Right forelimb (tissue), 1 donor: ENCODE measurements around the gene AKAP13.
"Not testable (repeated sequence)": the region's sequence is repeated elsewhere in the genome, so short reads cannot be mapped to it uniquely, and the experiment has no call there.

ENCODE experiments used
- DNase-seq: peaks from one replicate; pipeline ENCODE4 v3.0.0-alpha.2; 2018

The AKAP13 gene

GRCh38 chr15:85414495-85414894 is 34.1 kb downstream of the AKAP13 start:
- DNase-seq: no peak

- no peak for DNase-seq
Measured at GRCh38 chr15:85414991-85415390, 34.6 kb downstream of the AKAP13 start.

GRCh38 chr15:85415783-85416182 is 35.4 kb downstream of the AKAP13 start:
- no peak for DNase-seq

GRCh38 chr15:85417276-85417675 is 36.9 kb downstream of the AKAP13 start:
- DNase-seq: no peak

- no peak for DNase-seq
Measured at GRCh38 chr15:85419161-85419560, 38.8 kb downstream of the AKAP13 start.

- DNase-seq: no peak
Measured at GRCh38 chr15:85421116-85421925, 40.9 kb downstream of the AKAP13 start.

- no peak for DNase-seq
Measured at GRCh38 chr15:85422607-85423006, 42.2 kb downstream of the AKAP13 start.

GRCh38 chr15:85423256-85423655 is 42.9 kb downstream of the AKAP13 start:
- no peak for DNase-seq

GRCh38 chr15:85424154-85424553 is 43.8 kb downstream of the AKAP13 start:
- no peak for DNase-seq

GRCh38 chr15:85426481-85426880 is 46.1 kb downstream of the AKAP13 start:
- no peak for DNase-seq

- no peak for DNase-seq
Measured at GRCh38 chr15:85427286-85428028, 47.1 kb downstream of the AKAP13 start.

- DNase-seq: no peak
Measured at GRCh38 chr15:85429522-85429921, 49.1 kb downstream of the AKAP13 start.

- no peak for DNase-seq
Measured at GRCh38 chr15:85430406-85431204, 50.2 kb downstream of the AKAP13 start.

- DNase-seq: no peak
Measured at GRCh38 chr15:85439996-85440395, 59.6 kb downstream of the AKAP13 start.

GRCh38 chr15:85440451-85440850 is 60.0 kb downstream of the AKAP13 start:
- DNase-seq: no peak

GRCh38 chr15:85441854-85442253 is 61.5 kb downstream of the AKAP13 start:
- not testable (repeated sequence) for DNase-seq

- no peak for DNase-seq
Measured at GRCh38 chr15:85443046-85443445, 62.6 kb downstream of the AKAP13 start.

- DNase-seq: no peak
Measured at GRCh38 chr15:85443593-85444087, 63.2 kb downstream of the AKAP13 start.

GRCh38 chr15:85444122-85444745 is 63.8 kb downstream of the AKAP13 start:
- no peak for DNase-seq

- DNase-seq: no peak
Measured at GRCh38 chr15:85445361-85445760, 65.0 kb downstream of the AKAP13 start.

GRCh38 chr15:85451099-85451700 is 70.8 kb downstream of the AKAP13 start:
- DNase-seq: no peak

GRCh38 chr15:85452436-85452835 is 72.0 kb downstream of the AKAP13 start:
- no peak for DNase-seq
